H1 (cell line): ENCODE results near the gene WDR45. TPM values are rescaled to one million over a fixed set of nuclear protein-coding genes. Genes with fewer than 3 reads are reported as not detected.

Experiments used
- ATF2 ChIP-seq: IDR thresholded peaks from 2 replicates; pipeline ENCODE4 v1.6.1; 2012; ENCODE audit warnings: low read length, inconsistent platforms
- ATF3 ChIP-seq: IDR thresholded peaks from 2 replicates; pipeline ENCODE4 v1.6.1; 2011; ENCODE audit warnings: low read depth, mild to moderate bottlenecking, low read length; ENCODE audit not compliant: insufficient read depth
- CEBPB ChIP-seq: IDR thresholded peaks from 2 replicates; pipeline ENCODE4 v1.6.1; 2012; ENCODE audit warnings: low read depth, low read length
- E2F6 ChIP-seq: IDR thresholded peaks from 2 replicates; pipeline ENCODE4 v1.6.1; 2012; ENCODE audit warnings: inconsistent platforms
- POLR2A ChIP-seq, 2 experiments: IDR thresholded peaks; 1 replicate in 1 of 2; 2 replicates in 1 of 2; pipeline ENCODE4 v1.6.1; 2011; ENCODE audit warnings: low read depth in 2 of 2, low read length in 2 of 2, mild to moderate bottlenecking in 2 of 2; ENCODE audit errors: control extremely low read depth in 1 of 2
- RBBP5 ChIP-seq: IDR thresholded peaks from 2 replicates; pipeline ENCODE4 v1.7.1; 2012; ENCODE audit warnings: low read depth, mild to moderate bottlenecking, inconsistent platforms, low read length, moderate library complexity, borderline replicate concordance
- SP1 ChIP-seq: IDR thresholded peaks from 2 replicates; pipeline ENCODE4 v1.6.1; 2011; ENCODE audit warnings: low read depth, low read length
- polyA plus RNA-seq, 7 experiments: library from polyadenylated mRNA; depleted of rRNA in 3 of 7; stranded (reverse) in 5 of 7; unstranded in 2 of 7; fragments of >200 nt in 5 of 7; fragments of 200-250 nt in 2 of 7; gene quantifications; 1 replicate in 5 of 7; 2 replicates in 1 of 7; 4 replicates in 1 of 7; pipeline versions ENCODE4 v1.2.1 to v1.2.3, GENCODE V29; 2011 to 2013; ENCODE audit warnings: missing spikeins in 2 of 7, mixed read lengths in 2 of 7
- total RNA-seq: library from RNA; stranded (reverse); fragmentation: NEBNext Ultra II Directional; extraction: Animal tissue kit (Norgen Biotek cat#: 25700); gene quantifications from 2 replicates; pipeline ENCODE4 v1.2.1, GENCODE V29; 2021

The WDR45 gene
- total and polyA plus RNA-seq, 2 of the 8 experiments (the other 6 are each of a cell fraction or from before 2014, with no cell fraction given), result 27.9 to 49.7 TPM

GRCh38 chrX:49039598-49040375 lies 39.9 kb downstream of the WDR45 start (continued):
- TF ChIP-seq ATF2, result no peak
- no peak; a peak in 1 of 3 replicates for TF ChIP-seq POLR2A (IDR thresholded peaks at IDR 0.05; ENCODE audit: control extremely low read depth in 1 of 2, low read depth in 2 of 2, low read length in 2 of 2)
- TF ChIP-seq CEBPB, result peak; percentile 96
- TF ChIP-seq E2F6, result no peak
- no peak for TF ChIP-seq RBBP5
- no peak for TF ChIP-seq ATF3
- no peak for TF ChIP-seq SP1
